SJCRH30 (cell line): ENCODE data around the gene CREBRF. TPM values are rescaled to one million over a fixed set of nuclear protein-coding genes. Genes with fewer than 3 reads are reported as not detected.
"Not testable (repeated sequence)": the region's sequence is repeated elsewhere in the genome, so short reads cannot be mapped to it uniquely, and the experiment has no call there.

ENCODE experiments used
- DNase-seq, 2 experiments: peaks; one replicate each; pipeline ENCODE4 v3.0.0-alpha.2; 2015 to 2020
- H3K27ac ChIP-seq: fragments of 250-450 bp; sonication (Bioruptor Pico); 2 replicates; pipeline ENCODE4 v1.5.1; 2020; ENCODE audit warnings: mild to moderate bottlenecking, moderate library complexity
- H3K27me3 ChIP-seq: fragments of 250-450 bp; sonication (Bioruptor Pico); 2 replicates; pipeline ENCODE4 v1.5.1; 2020; ENCODE audit warnings: mild to moderate bottlenecking, moderate library complexity
- H3K36me3 ChIP-seq: fragments of 250-450 bp; sonication (Bioruptor Pico); 2 replicates; pipeline ENCODE4 v1.5.1; 2020; ENCODE audit warnings: mild to moderate bottlenecking, moderate library complexity
- H3K4me1 ChIP-seq: fragments of 250-450 bp; sonication (Bioruptor Pico); 2 replicates; pipeline ENCODE4 v1.5.1; 2020; ENCODE audit warnings: mild to moderate bottlenecking, moderate library complexity
- H3K4me3 ChIP-seq: fragments of 250-450 bp; sonication (Bioruptor Pico); 2 replicates; pipeline ENCODE4 v1.5.1; 2020; ENCODE audit warnings: mild to moderate bottlenecking, moderate library complexity
- H3K9me3 ChIP-seq: fragments of 250-450 bp; sonication (Bioruptor Pico); replicated peaks from 2 replicates; pipeline ENCODE4 v1.5.1; 2020; ENCODE audit warnings: mild to moderate bottlenecking, moderate library complexity
- total RNA-seq: library from RNA; depleted of rRNA; stranded (reverse); fragments of >200 nt; shearing (Covaris generic); gene quantifications from 2 replicates; pipeline ENCODE4 v1.2.3, GENCODE V29; 2014

The CREBRF gene
- total RNA-seq, 1 experiment from 2014 or later, result 3.1 TPM

- peaks cover 20% of the 10 kb centered on the region for H3K36me3 ChIP-seq
- H3K27ac ChIP-seq, result peak overlapping the region; percentile 21
- H3K4me1 ChIP-seq, result peaks cover 10% of the 10 kb centered on the region; the same call in 1 of the 2 replicates
- H3K9me3 ChIP-seq, result no peaks in the 10 kb centered on the region
- DNase-seq, result peak; percentile 59 to 69
- no peak overlapping the region for H3K4me3 ChIP-seq
- H3K27me3 ChIP-seq, result no peaks in the 10 kb centered on the region
These were observed 30.5 kb upstream of the CREBRF start for GRCh38 chr5:173025651-173026050.

- H3K27me3 ChIP-seq, result no peaks in the 10 kb centered on the region
- no peaks in the 10 kb centered on the region for H3K9me3 ChIP-seq
- DNase-seq, result no peak
- H3K36me3 ChIP-seq, result peaks cover 17% of the 10 kb centered on the region
- H3K4me3 ChIP-seq, result no peak overlapping the region
- H3K4me1 ChIP-seq, result peaks cover 10% of the 10 kb centered on the region; the same call in 1 of the 2 replicates
- H3K27ac ChIP-seq, result no peak overlapping the region
These were observed 28.2 kb upstream of the CREBRF start for GRCh38 chr5:173027905-173028304.

- no peak overlapping the region for H3K27ac ChIP-seq
- H3K4me3 ChIP-seq, result no peak overlapping the region
- no peak for DNase-seq
- no peaks in the 10 kb centered on the region for H3K9me3 ChIP-seq
- H3K36me3 ChIP-seq, result peaks cover 17% of the 10 kb centered on the region
- no peaks in the 10 kb centered on the region for H3K27me3 ChIP-seq
- peaks cover 10% of the 10 kb centered on the region; the same call in 1 of the 2 replicates for H3K4me1 ChIP-seq
These were observed 27.3 kb upstream of the CREBRF start for GRCh38 chr5:173028811-173029327.

GRCh38 chr5:173029499-173029921 is 26.6 kb upstream of the CREBRF start:
- peaks cover 10% of the 10 kb centered on the region; the same call in 1 of the 2 replicates for H3K4me1 ChIP-seq
- no peak for DNase-seq
- no peak overlapping the region for H3K27ac ChIP-seq
- no peak overlapping the region for H3K4me3 ChIP-seq
- H3K36me3 ChIP-seq, result peaks cover 15% of the 10 kb centered on the region
- no peaks in the 10 kb centered on the region for H3K9me3 ChIP-seq
- no peaks in the 10 kb centered on the region for H3K27me3 ChIP-seq

- H3K27ac ChIP-seq, H3K27me3 ChIP-seq, DNase-seq, H3K9me3 ChIP-seq, H3K4me3 ChIP-seq, H3K4me1 ChIP-seq: not testable (repeated sequence)
- H3K36me3 ChIP-seq, result peaks cover 22% of the 10 kb centered on the region
These were observed 24.1 kb upstream of the CREBRF start for GRCh38 chr5:173032096-173032495.

GRCh38 chr5:173032730-173033129 is 23.4 kb upstream of the CREBRF start:
- H3K9me3 ChIP-seq, result no peaks in the 10 kb centered on the region
- no peaks in the 10 kb centered on the region for H3K27me3 ChIP-seq
- peaks cover 22% of the 10 kb centered on the region for H3K36me3 ChIP-seq
- H3K27ac ChIP-seq, result no peak overlapping the region
- no peaks in the 10 kb centered on the region for H3K4me1 ChIP-seq
- no peak for DNase-seq
- H3K4me3 ChIP-seq, result no peak overlapping the region

- DNase-seq, result no peak
- Histone ChIP-seq H3K4me1 (no peaks in the 10 kb centered on the region), H3K9me3 (no peaks in the 10 kb centered on the region), H3K4me3 (no peak overlapping the region), H3K27me3 (no peaks in the 10 kb centered on the region), H3K27ac (no peak overlapping the region), H3K36me3 (peaks cover 16% of the 10 kb centered on the region)
These were observed 22.2 kb upstream of the CREBRF start for GRCh38 chr5:173033923-173034322.

GRCh38 chr5:173035904-173036707 is 20.0 kb upstream of the CREBRF start:
- H3K9me3 ChIP-seq, result no peaks in the 10 kb centered on the region
- H3K27me3 ChIP-seq, result no peaks in the 10 kb centered on the region
- no peak overlapping the region for H3K4me3 ChIP-seq
- H3K27ac ChIP-seq, result no peak overlapping the region
- DNase-seq, result no peak
- H3K4me1 ChIP-seq, result no peaks in the 10 kb centered on the region
- H3K36me3 ChIP-seq, result peaks cover 12% of the 10 kb centered on the region

GRCh38 chr5:173039188-173039587 is 17.0 kb upstream of the CREBRF start:
- no peak for DNase-seq
- H3K4me3 ChIP-seq, result no peak overlapping the region
- no peaks in the 10 kb centered on the region for H3K4me1 ChIP-seq
- peaks cover 8% of the 10 kb centered on the region for H3K36me3 ChIP-seq
- H3K9me3 ChIP-seq, result no peaks in the 10 kb centered on the region
- no peak overlapping the region for H3K27ac ChIP-seq
- no peaks in the 10 kb centered on the region for H3K27me3 ChIP-seq

GRCh38 chr5:173039964-173040363 is 16.2 kb upstream of the CREBRF start:
- Histone ChIP-seq H3K4me1 (no peaks in the 10 kb centered on the region), H3K27ac (no peak overlapping the region), H3K9me3 (no peaks in the 10 kb centered on the region), H3K36me3 (peaks cover 2% of the 10 kb centered on the region), H3K4me3 (no peak overlapping the region), H3K27me3 (no peaks in the 10 kb centered on the region)
- no peak for DNase-seq

GRCh38 chr5:173041881-173042762 is 14.0 kb upstream of the CREBRF start:
- no peaks in the 10 kb centered on the region for H3K36me3 ChIP-seq
- DNase-seq, result no peak
- H3K9me3 ChIP-seq, result no peaks in the 10 kb centered on the region
- no peak overlapping the region for H3K4me3 ChIP-seq
- H3K27me3 ChIP-seq, result no peaks in the 10 kb centered on the region
- no peaks in the 10 kb centered on the region for H3K4me1 ChIP-seq
- H3K27ac ChIP-seq, result no peak overlapping the region

- no peak for DNase-seq
- Histone ChIP-seq H3K4me3 (no peak overlapping the region), H3K9me3 (no peaks in the 10 kb centered on the region), H3K4me1 (no peaks in the 10 kb centered on the region), H3K27me3 (no peaks in the 10 kb centered on the region), H3K27ac (no peak overlapping the region), H3K36me3 (no peaks in the 10 kb centered on the region)
These were observed 13.4 kb upstream of the CREBRF start for GRCh38 chr5:173042763-173043107.

GRCh38 chr5:173045474-173045873 is 10.7 kb upstream of the CREBRF start:
- H3K36me3 ChIP-seq, result no peaks in the 10 kb centered on the region
- no peaks in the 10 kb centered on the region for H3K9me3 ChIP-seq
- no peaks in the 10 kb centered on the region for H3K4me1 ChIP-seq
- H3K4me3 ChIP-seq, result no peak overlapping the region
- DNase-seq, result no peak
- H3K27ac ChIP-seq, result no peak overlapping the region
- no peaks in the 10 kb centered on the region for H3K27me3 ChIP-seq

- H3K27ac ChIP-seq, H3K9me3 ChIP-seq, H3K4me1 ChIP-seq, H3K27me3 ChIP-seq, H3K4me3 ChIP-seq, DNase-seq, H3K36me3 ChIP-seq: not testable (repeated sequence)
These were observed 8.9 kb upstream of the CREBRF start for GRCh38 chr5:173047096-173047837.

GRCh38 chr5:173047838-173048105 is 8.4 kb upstream of the CREBRF start:
- no peaks in the 10 kb centered on the region for H3K36me3 ChIP-seq
- no peaks in the 10 kb centered on the region for H3K9me3 ChIP-seq
- DNase-seq, result no peak
- H3K27ac ChIP-seq, result no peak overlapping the region
- no peak overlapping the region for H3K4me3 ChIP-seq
- H3K4me1 ChIP-seq, result peaks cover 8% of the 10 kb centered on the region; the same call in 1 of the 2 replicates
- H3K27me3 ChIP-seq, result no peaks in the 10 kb centered on the region
